ENCODE results near the gene PDPK1. TPM values are rescaled to one million over a fixed set of nuclear protein-coding genes. Genes with fewer than 3 reads are reported as not detected.

The PDPK1 gene
- total RNA-seq, 1 donor from 2014 or later = 46.4 TPM

DNA sequence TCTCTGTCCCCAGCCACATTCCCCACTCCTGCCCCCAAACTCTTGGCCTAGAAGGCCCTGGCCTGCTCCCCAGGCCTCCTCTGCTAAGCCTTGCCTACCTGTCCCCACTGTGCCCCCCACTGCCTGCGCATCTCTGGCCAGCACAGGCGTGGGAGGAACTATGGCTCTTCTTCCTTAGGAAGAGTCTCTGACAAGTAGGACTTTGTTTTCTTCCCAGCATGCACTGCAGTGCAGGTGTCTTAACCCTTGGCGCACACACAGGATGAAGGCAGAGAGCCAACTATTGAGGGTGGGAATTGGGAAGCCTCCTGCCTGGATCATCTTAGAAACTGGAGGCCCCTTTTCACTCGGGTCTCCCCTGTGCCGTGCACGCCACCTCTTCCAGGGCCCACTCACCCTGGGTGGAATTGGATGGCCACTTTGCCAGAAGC is 14.0 kb upstream of the PDPK1 start:
- H3K9me3 ChIP-seq (replicated peaks) = no peaks in the 10 kb centered on the region
- H3K27ac ChIP-seq (replicated peaks) = no peak overlapping the region
- peaks cover 60% of the 10 kb centered on the region for H3K36me3 ChIP-seq
- DNase-seq = no peak
- TF ChIP-seq, protein P1, sequence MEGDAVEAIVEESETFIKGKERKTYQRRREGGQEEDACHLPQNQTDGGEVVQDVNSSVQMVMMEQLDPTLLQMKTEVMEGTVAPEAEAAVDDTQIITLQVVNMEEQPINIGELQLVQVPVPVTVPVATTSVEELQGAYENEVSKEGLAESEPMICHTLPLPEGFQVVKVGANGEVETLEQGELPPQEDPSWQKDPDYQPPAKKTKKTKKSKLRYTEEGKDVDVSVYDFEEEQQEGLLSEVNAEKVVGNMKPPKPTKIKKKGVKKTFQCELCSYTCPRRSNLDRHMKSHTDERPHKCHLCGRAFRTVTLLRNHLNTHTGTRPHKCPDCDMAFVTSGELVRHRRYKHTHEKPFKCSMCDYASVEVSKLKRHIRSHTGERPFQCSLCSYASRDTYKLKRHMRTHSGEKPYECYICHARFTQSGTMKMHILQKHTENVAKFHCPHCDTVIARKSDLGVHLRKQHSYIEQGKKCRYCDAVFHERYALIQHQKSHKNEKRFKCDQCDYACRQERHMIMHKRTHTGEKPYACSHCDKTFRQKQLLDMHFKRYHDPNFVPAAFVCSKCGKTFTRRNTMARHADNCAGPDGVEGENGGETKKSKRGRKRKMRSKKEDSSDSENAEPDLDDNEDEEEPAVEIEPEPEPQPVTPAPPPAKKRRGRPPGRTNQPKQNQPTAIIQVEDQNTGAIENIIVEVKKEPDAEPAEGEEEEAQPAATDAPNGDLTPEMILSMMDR (IDR thresholded peaks at IDR 0.05; ENCODE audit: borderline replicate concordance) = no peak
- H3K4me3 ChIP-seq = no peak overlapping the region
- H3K4me1 ChIP-seq = peaks cover 22% of the 10 kb centered on the region
- intact Hi-C loops (cut with micrococcal nuclease) = no loop called here
- H3K27me3 ChIP-seq (ENCODE audit: low read depth) = no peaks in the 10 kb centered on the region

DNA sequence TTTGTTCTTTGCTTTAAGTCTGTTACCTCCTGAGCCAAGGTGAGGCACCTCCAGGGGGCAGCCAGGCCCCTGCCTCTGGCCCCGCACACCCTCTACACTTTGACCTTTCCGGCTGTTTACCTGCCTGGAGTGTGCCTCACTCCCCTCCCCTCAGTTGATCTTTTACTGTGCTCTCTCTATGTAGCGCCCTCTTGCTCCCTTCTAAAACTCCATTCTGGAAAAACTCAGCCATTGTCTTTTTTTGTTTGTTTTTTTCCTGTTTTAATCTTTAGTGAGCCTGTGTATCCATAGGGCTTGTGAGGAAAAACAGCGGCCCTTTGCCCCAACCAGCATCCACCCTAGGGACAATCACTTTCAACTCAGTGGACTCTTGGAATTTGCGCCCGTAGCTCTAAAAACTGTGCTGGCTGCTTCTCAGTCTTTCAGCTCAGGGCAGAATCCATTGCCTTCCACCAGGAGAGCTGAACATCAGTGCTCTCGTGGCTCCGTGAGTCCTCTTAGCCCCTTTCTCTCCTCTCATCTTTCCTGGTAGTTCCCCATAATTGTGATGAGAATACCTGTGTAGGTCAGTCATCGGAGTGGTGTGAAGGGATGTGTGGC is 13.4 kb upstream of the PDPK1 start:
- Histone ChIP-seq H3K4me3 (no peak overlapping the region), H3K36me3 (peaks cover 65% of the 10 kb centered on the region), H3K27ac (replicated peaks) (no peak overlapping the region), H3K4me1 (peaks cover 16% of the 10 kb centered on the region), H3K27me3 (ENCODE audit: low read depth) (no peaks in the 10 kb centered on the region), H3K9me3 (replicated peaks) (no peaks in the 10 kb centered on the region)
- TF ChIP-seq, protein P1 (IDR thresholded peaks at IDR 0.05; ENCODE audit: borderline replicate concordance) = no peak
- intact Hi-C loops (cut with micrococcal nuclease) = no loop called here
- DNase-seq = no peak

GRCh38 chr16:2526135-2526534 is 11.7 kb upstream of the PDPK1 start:
- Histone ChIP-seq H3K27me3 (ENCODE audit: low read depth) (no peaks in the 10 kb centered on the region), H3K36me3 (peaks cover 67% of the 10 kb centered on the region), H3K4me1 (peaks cover 7% of the 10 kb centered on the region), H3K27ac (replicated peaks) (no peak overlapping the region), H3K4me3 (no peak overlapping the region), H3K9me3 (replicated peaks) (no peaks in the 10 kb centered on the region)
- TF ChIP-seq, protein P1 (IDR thresholded peaks at IDR 0.05; ENCODE audit: borderline replicate concordance) = no peak
- no peak for DNase-seq
- intact Hi-C loops (cut with micrococcal nuclease) = no loop called here

DNA sequence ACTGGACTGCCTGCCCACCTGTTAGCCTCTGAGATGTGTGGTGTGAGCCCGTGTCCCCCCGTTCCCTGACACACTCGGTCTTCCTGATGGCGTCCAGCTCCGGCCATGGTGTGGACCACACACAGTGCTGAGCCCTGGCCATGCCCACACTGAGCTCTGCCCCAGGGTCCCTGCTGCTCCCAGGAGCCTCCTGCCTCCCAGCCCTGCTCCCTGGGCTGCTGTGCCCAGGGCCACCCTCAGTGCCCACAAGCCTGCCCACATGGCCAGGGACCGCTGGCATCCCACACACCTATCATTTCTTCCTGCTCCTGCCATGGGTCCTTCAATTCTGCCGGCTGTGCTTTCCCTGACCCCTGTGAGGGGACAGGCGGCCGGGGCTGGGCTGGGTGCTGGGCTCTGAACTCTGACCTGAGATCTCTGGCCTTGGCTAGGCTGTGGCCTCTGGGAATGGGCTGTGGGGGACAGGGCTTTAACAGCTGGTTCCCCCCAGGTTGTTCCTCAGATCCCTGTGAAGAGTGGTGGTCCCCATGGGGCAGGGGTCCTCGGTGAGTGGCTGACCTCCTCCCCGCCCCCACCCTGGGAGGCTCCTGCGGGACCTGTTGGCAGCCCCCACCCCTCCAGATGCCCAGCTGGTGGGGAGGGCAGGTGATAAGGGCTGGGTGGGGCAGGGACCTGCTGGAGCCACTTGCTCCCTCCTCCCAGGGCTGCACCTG is 10.6 kb upstream of the PDPK1 start:
- H3K27me3 ChIP-seq (ENCODE audit: low read depth) = no peaks in the 10 kb centered on the region
- intact Hi-C loops (cut with micrococcal nuclease) = no loop called here
- H3K4me3 ChIP-seq = no peak overlapping the region
- H3K36me3 ChIP-seq = peaks cover 61% of the 10 kb centered on the region
- DNase-seq = no peak
- H3K4me1 ChIP-seq = peaks cover 10% of the 10 kb centered on the region
- TF ChIP-seq, protein P1 (IDR thresholded peaks at IDR 0.05; ENCODE audit: borderline replicate concordance) = no peak
- H3K9me3 ChIP-seq (replicated peaks) = no peaks in the 10 kb centered on the region
- H3K27ac ChIP-seq (replicated peaks) = no peak overlapping the region

- intact Hi-C loops (cut with micrococcal nuclease) = no loop called here
- TF ChIP-seq, protein P1 (IDR thresholded peaks at IDR 0.05; ENCODE audit: borderline replicate concordance) = no peak
- Histone ChIP-seq H3K27me3 (ENCODE audit: low read depth) (no peaks in the 10 kb centered on the region), H3K4me1 (peaks cover 15% of the 10 kb centered on the region), H3K9me3 (replicated peaks) (no peaks in the 10 kb centered on the region), H3K36me3 (peaks cover 57% of the 10 kb centered on the region), H3K4me3 (no peak overlapping the region), H3K27ac (replicated peaks) (no peak overlapping the region)
- no peak for DNase-seq
These were observed 10.1 kb upstream of the PDPK1 start for GRCh38 chr16:2527784-2528100.
